B cell (primary cell): ENCODE results near the gene POC1B. TPM values are rescaled to one million over a fixed set of nuclear protein-coding genes. Genes with fewer than 3 reads are reported as not detected.
A peak's percentile ranks its signal among the peaks of the same experiment; 100 is the strongest.

Source experiments
- ATAC-seq: fragments of 200-7000 bp; cut with Tn5 transposase; one replicate; pipeline ENCODE4 v1.10.0; 2021; ENCODE audit warnings: low read depth, mild to moderate bottlenecking, moderate number of reproducible peaks, moderate library complexity
- CTCF ChIA-PET: fragments of 350-600 bp; sonication (Branson Sonifier 250); formaldehyde crosslinking; loops from one replicate; lab custom pipeline; 2021; ENCODE audit warnings: antibody characterized with exemption, inconsistent platforms; lab: Charles Lee
- POLR2A ChIA-PET: fragments of 350-600 bp; sonication (Branson Sonifier 250); formaldehyde crosslinking; loops from one replicate; lab custom pipeline; 2021; ENCODE audit warnings: antibody characterized with exemption; lab: Charles Lee
- DNase-seq: peaks from one replicate; pipeline ENCODE4 v3.0.0; 2013
- H2AFZ ChIP-seq: 2 replicates; pipeline ENCODE4 v1.6.1; 2012; ENCODE audit warnings: mild to moderate bottlenecking, low read depth, low read length; ENCODE audit not compliant: insufficient read depth, poor library complexity, severe bottlenecking
- H3K27ac ChIP-seq, 2 donors: 1 replicate in 1 of 2; 2 replicates in 1 of 2; pipeline ENCODE4 v1.5.1; 2012 to 2013; ENCODE audit warnings: low read length in 2 of 2, mild to moderate bottlenecking in 2 of 2, moderate library complexity in 1 of 2
- H3K27me3 ChIP-seq, 4 experiments: fragments of 200-600 bp in 1 of 4; sonication (generic) in 1 of 4; replicated peaks in 1 of 4; 1 replicate in 2 of 4; 2 replicates in 2 of 4; pipeline versions ENCODE4 v1.6.1 to v1.7.0; 2013 to 2016; ENCODE audit warnings: low read length in 3 of 4, mild to moderate bottlenecking in 2 of 4, mixed read lengths in 1 of 4, moderate library complexity in 1 of 4; ENCODE audit not compliant: insufficient read depth in 4 of 4, control insufficient read depth in 3 of 4; ENCODE audit errors: control extremely low read depth in 1 of 4
- H3K36me3 ChIP-seq, 2 experiments: replicated peaks in 1 of 2; 1 replicate in 1 of 2; 2 replicates in 1 of 2; pipeline versions ENCODE4 v1.6.1 to v1.7.1; 2013; ENCODE audit warnings: low read length in 1 of 2; ENCODE audit not compliant: insufficient read depth in 2 of 2, control insufficient read depth in 1 of 2; ENCODE audit errors: control extremely low read depth in 1 of 2, extremely low read depth in 1 of 2
- H3K4me1 ChIP-seq, 2 donors: fragments of 200-600 bp in 1 of 2; sonication (generic) in 1 of 2; 1 replicate in 1 of 2; 2 replicates in 1 of 2; pipeline versions ENCODE4 v1.5.1 to v1.6.1; 2013 to 2017; ENCODE audit warnings: low read length in 2 of 2; ENCODE audit not compliant: control insufficient read depth in 2 of 2, insufficient read depth in 2 of 2
- H3K4me2 ChIP-seq: replicated peaks from 2 replicates; pipeline ENCODE3; 2012; ENCODE audit warnings: mild to moderate bottlenecking, low read depth, low read length; ENCODE audit not compliant: poor library complexity, severe bottlenecking
- H3K4me3 ChIP-seq, 5 experiments: fragments of 200-600 bp in 1 of 5; sonication (generic) in 1 of 5; 1 replicate in 3 of 5; 2 replicates in 2 of 5; pipeline versions ENCODE4 v1.5.1 to v1.7.0; 2011 to 2016; ENCODE audit warnings: low read length in 4 of 5, mild to moderate bottlenecking in 4 of 5, low read depth in 2 of 5, control low read depth in 1 of 5, moderate library complexity in 1 of 5; ENCODE audit not compliant: insufficient read depth in 1 of 5; ENCODE audit errors: control extremely low read depth in 1 of 5, extremely low read depth in 1 of 5
- H3K79me2 ChIP-seq: fragments of 200-600 bp; sonication (generic); one replicate; pipeline ENCODE4 v1.6.0; 2016; ENCODE audit warnings: low read length; ENCODE audit not compliant: control insufficient read depth, insufficient read depth
- H3K9ac ChIP-seq: fragments of 200-600 bp; sonication (generic); 2 replicates; pipeline ENCODE4 v1.6.1; 2017; ENCODE audit warnings: mild to moderate bottlenecking, low read length, moderate library complexity
- H3K9me3 ChIP-seq, 3 donors: one replicate each; pipeline versions ENCODE4 v1.6.1 to v1.7.1; 2013; ENCODE audit warnings: low read length in 2 of 3; ENCODE audit not compliant: control insufficient read depth in 2 of 3, insufficient read depth in 1 of 3; ENCODE audit errors: control extremely low read depth in 1 of 3
- H4K20me1 ChIP-seq: 2 replicates; pipeline ENCODE4 v1.6.0; 2012; ENCODE audit warnings: mild to moderate bottlenecking, low read length; ENCODE audit not compliant: insufficient read depth, control insufficient read depth, poor library complexity, severe bottlenecking
- H3K27ac Mint-ChIP-seq: one replicate; pipeline ENCODE4 v1.8.0; 2021; ENCODE audit warnings: mixed read lengths
- H3K27me3 Mint-ChIP-seq: one replicate; pipeline ENCODE4 v1.8.0; 2021; ENCODE audit warnings: mixed read lengths
- H3K4me1 Mint-ChIP-seq: one replicate; pipeline ENCODE4 v1.8.0; 2021; ENCODE audit warnings: mixed read lengths
- H3K4me3 Mint-ChIP-seq: one replicate; pipeline ENCODE4 v1.8.0; 2021; ENCODE audit warnings: mixed read lengths
- H3K9me3 Mint-ChIP-seq: one replicate; pipeline ENCODE4 v1.8.0; 2022; ENCODE audit warnings: mixed read lengths; ENCODE audit not compliant: insufficient read depth
- CTCF ChIP-seq: fragments of 200-600 bp; IDR thresholded peaks from one replicate; pipeline ENCODE4 v1.8.0; 2022; ENCODE audit warnings: antibody characterized with exemption, mild to moderate bottlenecking
- EZH2 ChIP-seq: IDR thresholded peaks from 2 replicates; pipeline ENCODE4 v1.6.1; 2012; ENCODE audit warnings: borderline replicate concordance, low read depth, mild to moderate bottlenecking, moderate library complexity, low read length; ENCODE audit not compliant: insufficient read depth, poor library complexity, severe bottlenecking
- WGBS: methylation state at CpG from one replicate; pipeline ENCODE4 v1.1.5; 2013; ENCODE audit warnings: missing lambda C conversion rate; ENCODE audit not compliant: insufficient coverage; 5-methylcytosine and 5-hydroxymethylcytosine counted together
- intact Hi-C: fragments of 100-400 bp; cut with micrococcal nuclease; formaldehyde crosslinking; loops from one replicate; pipeline ENCODE4 v1.10.0; 2022
- polyA plus RNA-seq: library from polyadenylated mRNA; depleted of rRNA; stranded (reverse); fragments of >200 nt; gene quantifications from 2 replicates; pipeline ENCODE4 v1.2.3, GENCODE V29; 2012
- total RNA-seq, 2 donors: library from RNA; stranded (reverse); fragments of 120-200 nt in 1 of 2; gene quantifications; 1 replicate in 1 of 2; 2 replicates in 1 of 2; pipeline versions ENCODE4 v1.2.3 to v1.2.4, GENCODE V29; 2013 to 2022

The POC1B gene
- total and polyA plus RNA-seq, 2 donors (not counting 1 experiment from before 2014, with no cell fraction given), result 12.0 to 39.5 TPM

GRCh38 chr12:89525305-89525823 is 483 bp downstream of the POC1B start:
- DNase-seq, result peak; percentile 78
- TF ChIP-seq EZH2 (no peak), CTCF (no peak)
- Histone ChIP-seq H3K36me3 (no peaks in the 10 kb centered on the region), H3K27ac (peak overlapping the region; percentile 90 to 91), H4K20me1 (peaks cover 28% of the 10 kb centered on the region), H3K4me3 (peak overlapping the region; percentile 72 to 98 (median 85)), H3K9ac (peak overlapping the region; percentile 86), H3K27me3 (no peaks in the 10 kb centered on the region), H3K4me2 (peak overlapping the region; percentile 86), H3K4me1 (peaks cover 32 to 40% of the 10 kb centered on the region in 2 donors), H3K79me2 (peaks cover 48% of the 10 kb centered on the region), H3K9me3 (no peaks in the 10 kb centered on the region), H2AFZ (peak overlapping the region; percentile 90)
- ChIA-PET POLR2A (interaction anchor here (0.7 to 1.4 kb wide), 5 partner anchors 172 to 1384 kb away, joined by 3 to 5 read pairs (median 4); partner anchors contain the start of genes CEP290 and TMTC3), CTCF (interaction anchor here (0.8 to 11.6 kb wide), 12 partner anchors 32 to 1383 kb away, joined by 3 to 181 read pairs (median 6); partner anchors contain the start of genes CEP290 and TMTC3)
- Mint-ChIP-seq H3K4me3 (peak overlapping the region; percentile 96), H3K27ac (peak overlapping the region; percentile 93), H3K9me3 (no peaks in the 10 kb centered on the region), H3K27me3 (no peaks in the 10 kb centered on the region), H3K4me1 (peaks cover 62% of the 10 kb centered on the region)
- intact Hi-C loops, result loop anchor here (2.0 to 5.0 kb wide), 5 partner anchors 183 to 1488 kb away; partner anchors contain the start of genes ATP2B1, CEP290 and TMTC3
- WGBS, result under 1% methylated on average over 50 of the region's 53 CpGs
- peak; percentile 28 for ATAC-seq
